ENCODE measurements around the gene TTC1. TPM values are rescaled to one million over a fixed set of nuclear protein-coding genes. Genes with fewer than 3 reads are reported as not detected.

The TTC1 gene
- total RNA-seq, 2 experiments from 2014 or later, result 32.6 to 35.1 TPM

DNA sequence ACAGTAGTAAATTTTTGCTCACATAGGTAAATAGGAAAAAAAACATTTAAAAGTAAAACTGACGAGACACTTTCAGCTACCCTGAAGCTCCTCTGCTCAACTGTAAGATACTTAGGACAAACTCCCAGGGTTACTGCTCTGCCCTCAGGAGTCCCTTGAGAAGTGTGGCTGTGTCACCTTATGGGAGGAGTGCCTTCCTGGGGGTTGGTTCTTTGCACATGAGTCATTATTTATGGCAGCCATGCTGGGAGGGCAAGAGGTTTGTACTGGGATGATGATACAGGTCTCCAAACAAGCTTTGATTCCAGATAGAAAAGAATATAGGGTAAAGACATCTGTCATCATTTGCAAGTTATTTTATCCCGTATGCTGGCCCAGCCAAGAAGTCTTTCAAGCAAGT lies 45.9 kb downstream of the TTC1 start:
- Histone ChIP-seq H3K4me3 (ENCODE audit: low read depth, low read length, poor library complexity, severe bottlenecking) (no peak overlapping the region), H4K20me1 (ENCODE audit: insufficient read depth, low read length) (no peaks in the 10 kb centered on the region), H3K4me1 (ENCODE audit: insufficient read depth, low read length, poor library complexity, severe bottlenecking) (no peaks in the 10 kb centered on the region), H3K4me2 (ENCODE audit: low read length) (no peak overlapping the region), H3K36me3 (ENCODE audit: insufficient read depth, low read length) (peaks cover 79% of the 10 kb centered on the region), H3K79me2 (ENCODE audit: insufficient read depth, low read depth, low read length) (no peaks in the 10 kb centered on the region), H3K27ac (ENCODE audit: low read depth, low read length, poor library complexity, severe bottlenecking) (no peak overlapping the region), H3K9me2 (ENCODE audit: insufficient read depth, low read length) (no peaks in the 10 kb centered on the region), H3K9me3 (ENCODE audit: low read length) (no peaks in the 10 kb centered on the region), H2AFZ (ENCODE audit: low read length) (no peak overlapping the region)
- no peak for DNase-seq (ENCODE audit: low spot score)
- POLR2A ChIA-PET, result interaction anchor here (0.6 to 1.2 kb wide), 6 partner anchors 9 to 103 kb away, joined by 3 to 5 read pairs (median 4); no protein-coding TSS in a partner anchor
- BruUV-seq (replicated peaks), result no TSS peak
- CTCF ChIA-PET (ENCODE audit: unreplicated experiment), result no interaction called here
- intact Hi-C loops (cut with micrococcal nuclease; ENCODE audit: unreplicated experiment), result no loop called here
- TF ChIP-seq, protein P1, sequence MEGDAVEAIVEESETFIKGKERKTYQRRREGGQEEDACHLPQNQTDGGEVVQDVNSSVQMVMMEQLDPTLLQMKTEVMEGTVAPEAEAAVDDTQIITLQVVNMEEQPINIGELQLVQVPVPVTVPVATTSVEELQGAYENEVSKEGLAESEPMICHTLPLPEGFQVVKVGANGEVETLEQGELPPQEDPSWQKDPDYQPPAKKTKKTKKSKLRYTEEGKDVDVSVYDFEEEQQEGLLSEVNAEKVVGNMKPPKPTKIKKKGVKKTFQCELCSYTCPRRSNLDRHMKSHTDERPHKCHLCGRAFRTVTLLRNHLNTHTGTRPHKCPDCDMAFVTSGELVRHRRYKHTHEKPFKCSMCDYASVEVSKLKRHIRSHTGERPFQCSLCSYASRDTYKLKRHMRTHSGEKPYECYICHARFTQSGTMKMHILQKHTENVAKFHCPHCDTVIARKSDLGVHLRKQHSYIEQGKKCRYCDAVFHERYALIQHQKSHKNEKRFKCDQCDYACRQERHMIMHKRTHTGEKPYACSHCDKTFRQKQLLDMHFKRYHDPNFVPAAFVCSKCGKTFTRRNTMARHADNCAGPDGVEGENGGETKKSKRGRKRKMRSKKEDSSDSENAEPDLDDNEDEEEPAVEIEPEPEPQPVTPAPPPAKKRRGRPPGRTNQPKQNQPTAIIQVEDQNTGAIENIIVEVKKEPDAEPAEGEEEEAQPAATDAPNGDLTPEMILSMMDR (conservative IDR thresholded peaks at IDR 0.05; ENCODE audit: low read length), result no peak
- no peak for TF ChIP-seq EZH2phosphoT487 (IDR thresholded peaks at IDR 0.05; ENCODE audit: borderline replicate concordance, low read depth, low read length)

DNA sequence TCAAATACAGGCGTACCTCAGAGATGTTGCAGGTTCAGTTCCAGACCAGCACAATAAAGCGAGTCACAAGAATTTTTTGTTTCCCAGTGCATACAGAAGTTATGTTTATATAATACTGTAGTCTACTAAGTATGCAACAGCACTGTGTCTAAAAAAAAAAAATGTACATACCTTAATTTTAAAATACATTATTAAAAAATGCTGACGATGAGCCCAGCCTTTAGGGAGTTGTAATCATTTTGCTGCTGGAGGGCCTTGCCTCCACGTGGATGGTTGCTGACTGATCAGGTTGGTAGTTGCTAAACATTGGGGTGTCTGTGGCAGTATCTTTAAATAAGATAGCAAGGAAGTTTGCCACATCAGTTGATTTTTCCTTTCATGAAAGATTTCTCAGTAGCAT lies 48.3 kb downstream of the TTC1 start:
- CTCF ChIA-PET (ENCODE audit: unreplicated experiment), result no interaction called here
- H3K36me3 ChIP-seq (ENCODE audit: insufficient read depth, low read length), result peaks cover 66% of the 10 kb centered on the region

DNA sequence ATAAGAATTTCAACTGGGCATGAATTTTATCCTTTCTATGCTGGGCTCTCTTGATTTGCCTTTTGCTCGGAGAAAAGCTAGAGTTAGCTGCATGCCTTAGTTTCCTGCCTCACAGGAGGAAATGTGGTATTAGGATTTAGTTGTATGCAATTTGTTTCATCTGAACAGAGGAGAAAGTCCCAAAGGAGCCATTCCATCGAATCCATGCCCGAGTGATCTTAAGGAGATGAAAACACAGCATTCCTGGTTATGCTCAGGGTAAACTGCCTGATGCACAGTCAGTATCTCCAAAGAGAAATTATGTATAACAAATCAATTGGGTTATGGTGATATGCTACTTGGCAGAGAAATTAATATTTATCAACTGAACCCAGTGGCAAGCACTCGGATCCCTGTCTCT lies 51.1 kb downstream of the TTC1 start:
- Histone ChIP-seq H4K20me1 (ENCODE audit: insufficient read depth, low read length) (no peaks in the 10 kb centered on the region), H2AFZ (ENCODE audit: low read length) (no peak overlapping the region), H3K4me3 (ENCODE audit: low read depth, low read length, poor library complexity, severe bottlenecking) (no peak overlapping the region), H3K4me1 (ENCODE audit: insufficient read depth, low read length, poor library complexity, severe bottlenecking) (no peaks in the 10 kb centered on the region), H3K4me2 (ENCODE audit: low read length) (no peak overlapping the region), H3K27ac (ENCODE audit: low read depth, low read length, poor library complexity, severe bottlenecking) (no peak overlapping the region), H3K79me2 (ENCODE audit: insufficient read depth, low read depth, low read length) (no peaks in the 10 kb centered on the region), H3K36me3 (ENCODE audit: insufficient read depth, low read length) (peaks cover 59% of the 10 kb centered on the region; the same call in 1 of the 2 replicates), H3K9me2 (ENCODE audit: insufficient read depth, low read length) (no peaks in the 10 kb centered on the region), H3K9me3 (ENCODE audit: low read length) (no peaks in the 10 kb centered on the region)
- intact Hi-C loops (cut with micrococcal nuclease; ENCODE audit: unreplicated experiment), result no loop called here
- ChIA-PET POLR2A (no interaction called here), CTCF (ENCODE audit: unreplicated experiment) (no interaction called here)
- DNase-seq (ENCODE audit: low spot score), result no peak
- BruUV-seq (replicated peaks), result no TSS peak
- no peak for TF ChIP-seq EZH2phosphoT487 (IDR thresholded peaks at IDR 0.05; ENCODE audit: borderline replicate concordance, low read depth, low read length)
- TF ChIP-seq, protein P1 (conservative IDR thresholded peaks at IDR 0.05; ENCODE audit: low read length), result no peak

More for the DNA sequence above, 48.3 kb downstream of the TTC1 start:
- H3K79me2 ChIP-seq (ENCODE audit: insufficient read depth, low read depth, low read length), result no peaks in the 10 kb centered on the region
- no peaks in the 10 kb centered on the region for H3K9me3 ChIP-seq (ENCODE audit: low read length)
- TF ChIP-seq, protein P1 (conservative IDR thresholded peaks at IDR 0.05; ENCODE audit: low read length), result no peak
- TF ChIP-seq EZH2phosphoT487 (IDR thresholded peaks at IDR 0.05; ENCODE audit: borderline replicate concordance, low read depth, low read length), result no peak
- H3K9me2 ChIP-seq (ENCODE audit: insufficient read depth, low read length), result no peaks in the 10 kb centered on the region
- H3K4me3 ChIP-seq (ENCODE audit: low read depth, low read length, poor library complexity, severe bottlenecking), result no peak overlapping the region
- no peaks in the 10 kb centered on the region for H4K20me1 ChIP-seq (ENCODE audit: insufficient read depth, low read length)
- DNase-seq (ENCODE audit: low spot score), result no peak
- H3K4me1 ChIP-seq (ENCODE audit: insufficient read depth, low read length, poor library complexity, severe bottlenecking), result no peaks in the 10 kb centered on the region
- H2AFZ ChIP-seq (ENCODE audit: low read length), result no peak overlapping the region
- intact Hi-C loops (cut with micrococcal nuclease; ENCODE audit: unreplicated experiment), result no loop called here
- POLR2A ChIA-PET, result interaction anchor here (0.7 to 2.0 kb wide), 2 partner anchors 15 to 286 kb away, joined by 3 to 7 read pairs; no protein-coding TSS in a partner anchor
- H3K27ac ChIP-seq (ENCODE audit: low read depth, low read length, poor library complexity, severe bottlenecking), result no peak overlapping the region
- BruUV-seq (replicated peaks), result no TSS peak
- H3K4me2 ChIP-seq (ENCODE audit: low read length), result no peak overlapping the region

Measured in OCI-LY7 (cell line).